Thymus (tissue), 14 donors: ENCODE measurements around the gene NEUROD4. TPM values are rescaled to one million over a fixed set of nuclear protein-coding genes. Genes with fewer than 3 reads are reported as not detected.

Experiments
- DNase-seq, 9 donors: peaks; one replicate each; pipeline ENCODE4 v3.0.0-alpha.2; 2013; ENCODE audit warnings: low spot score in 9 of 9, low read depth in 6 of 9, missing footprints in 1 of 9
- H3K27ac ChIP-seq, 2 donors: one replicate each; pipeline ENCODE4 v1.5.1; 2013; ENCODE audit warnings: control low read depth in 1 of 2, low read depth in 1 of 2, low read length in 1 of 2, mild to moderate bottlenecking in 1 of 2, moderate library complexity in 1 of 2
- H3K27me3 ChIP-seq, 2 donors: one replicate each; pipeline ENCODE4 v1.5.1; 2013; ENCODE audit warnings: low read length in 1 of 2; ENCODE audit not compliant: control insufficient read depth in 2 of 2, insufficient read depth in 1 of 2
- H3K36me3 ChIP-seq, 2 donors: one replicate each; pipeline ENCODE4 v1.5.1; 2013; ENCODE audit warnings: low read length in 1 of 2, mild to moderate bottlenecking in 1 of 2, moderate library complexity in 1 of 2; ENCODE audit not compliant: control insufficient read depth in 2 of 2, insufficient read depth in 2 of 2
- H3K4me1 ChIP-seq, 2 donors: one replicate each; pipeline ENCODE4 v1.5.1; 2013; ENCODE audit warnings: low read length in 2 of 2; ENCODE audit not compliant: control insufficient read depth in 2 of 2, insufficient read depth in 2 of 2
- H3K4me3 ChIP-seq, 2 donors: one replicate each; pipeline ENCODE4 v1.5.1; 2013; ENCODE audit warnings: low read length in 2 of 2, control low read depth in 1 of 2, mild to moderate bottlenecking in 1 of 2
- H3K9me3 ChIP-seq, 2 donors: one replicate each; pipeline ENCODE4 v1.5.1; 2013; ENCODE audit warnings: low read length in 1 of 2, mild to moderate bottlenecking in 1 of 2; ENCODE audit not compliant: control insufficient read depth in 2 of 2, insufficient read depth in 1 of 2
- WGBS: extraction: QIAGEN DNeasy Blood & Tissue Kit; methylation state at CpG from one replicate; pipeline ENCODE4 v1.1.7; 2013; 5-methylcytosine and 5-hydroxymethylcytosine counted together
- long read RNA-seq, 10 donors: transcript quantifications; one replicate each; lab custom pipeline, GENCODE V29; 2026
- polyA plus RNA-seq: library from polyadenylated mRNA; stranded (reverse); fragments of 200-250 nt; gene quantifications from one replicate; pipeline ENCODE4 v1.2.3, GENCODE V29; 2013
- total RNA-seq: library from RNA; stranded (reverse); fragments of 120-200 nt; gene quantifications from one replicate; pipeline ENCODE4 v1.2.4, GENCODE V29; 2013
- donor health status: healthy.

The NEUROD4 gene, protein sequence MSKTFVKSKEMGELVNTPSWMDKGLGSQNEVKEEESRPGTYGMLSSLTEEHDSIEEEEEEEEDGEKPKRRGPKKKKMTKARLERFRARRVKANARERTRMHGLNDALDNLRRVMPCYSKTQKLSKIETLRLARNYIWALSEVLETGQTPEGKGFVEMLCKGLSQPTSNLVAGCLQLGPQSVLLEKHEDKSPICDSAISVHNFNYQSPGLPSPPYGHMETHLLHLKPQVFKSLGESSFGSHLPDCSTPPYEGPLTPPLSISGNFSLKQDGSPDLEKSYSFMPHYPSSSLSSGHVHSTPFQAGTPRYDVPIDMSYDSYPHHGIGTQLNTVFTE
- total RNA-seq = 0.09 TPM
- polyA plus RNA-seq = 0.07 TPM
- long read RNA-seq, donor 1 = 0 reads
- long read RNA-seq, donor 2 = 0 reads
- long read RNA-seq, donor 3 = 0 reads
- long read RNA-seq, donor 4 = 0 reads
- long read RNA-seq, donor 5 = 0 reads
- long read RNA-seq, donor 6 = 0 reads
- long read RNA-seq, donor 7 = 0 reads
- long read RNA-seq, donor 8 = 0 reads
- long read RNA-seq, donor 9 = 0 reads
- long read RNA-seq, donor 10 = 0 reads

DNA sequence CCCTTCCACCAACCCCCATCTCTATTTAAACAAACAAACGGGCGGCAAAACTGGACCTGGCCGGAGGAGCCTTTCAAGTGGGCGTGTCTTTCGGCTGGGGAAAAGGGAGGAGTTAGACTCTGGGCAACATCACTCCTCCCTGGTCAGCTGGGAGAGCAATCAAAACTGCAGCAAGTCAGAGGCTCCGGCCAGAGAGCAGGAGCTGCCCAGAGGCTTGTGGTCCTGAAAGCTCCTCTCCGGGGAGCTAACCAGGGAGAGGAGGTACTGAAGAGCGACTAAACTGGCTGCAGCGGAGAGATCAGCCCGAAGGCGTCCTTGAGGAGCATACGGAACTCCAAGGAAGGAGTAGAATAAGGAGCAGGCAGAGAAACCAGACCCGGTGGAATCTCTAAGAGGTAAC, at the start of gene NEUROD4:
Gene NEUROD4, plus strand, starts transcription at position 191 of the 400 bp plus-strand sequence. CDS start 6,466 bp downstream, outside the sequence.
- no peaks in the 10 kb centered on the region for H3K4me1 ChIP-seq
- no peak within 1 kb of the TSS for H3K27ac ChIP-seq
- H3K36me3 ChIP-seq = no peaks in the 10 kb centered on the region
- DNase-seq = peak in 2 of 9 donors; percentile 11 to 14
- no peak within 1 kb of the TSS for H3K4me3 ChIP-seq
- peaks cover 0 to 36% of the 10 kb centered on the region in 2 donors for H3K27me3 ChIP-seq
- no peaks in the 10 kb centered on the region for H3K9me3 ChIP-seq
- WGBS = 7% methylated on average over 13 of the region's 13 CpGs

DNA sequence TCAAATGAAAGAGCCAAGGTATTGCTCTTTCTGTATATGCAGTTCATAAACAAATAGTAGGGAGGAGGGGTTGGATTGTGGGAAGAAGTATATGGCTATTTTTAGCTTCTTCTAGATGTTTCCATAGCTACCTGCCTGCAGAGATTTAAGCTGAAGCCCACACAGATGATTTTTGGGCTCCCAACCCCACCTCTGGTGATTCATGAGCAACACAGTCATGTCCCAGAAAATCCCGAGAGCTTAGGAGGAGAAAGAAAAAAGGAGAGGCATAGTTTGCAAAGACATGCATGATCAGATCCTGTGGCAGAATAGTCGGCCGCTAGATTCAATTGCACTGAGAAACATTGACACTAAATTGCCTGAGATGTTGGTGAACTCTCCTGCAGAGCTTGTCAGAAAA, 49.0 kb upstream of the NEUROD4 start:
- DNase-seq = no peak
- WGBS = 95% methylated on average over 3 of the region's 3 CpGs
- Histone ChIP-seq H3K36me3 (peaks cover 36 to 61% of the 10 kb centered on the region in 2 donors), H3K4me3 (no peak overlapping the region), H3K9me3 (no peaks in the 10 kb centered on the region), H3K27ac (no peak overlapping the region), H3K27me3 (no peaks in the 10 kb centered on the region), H3K4me1 (peaks cover 8 to 9% of the 10 kb centered on the region in 2 donors)

DNA sequence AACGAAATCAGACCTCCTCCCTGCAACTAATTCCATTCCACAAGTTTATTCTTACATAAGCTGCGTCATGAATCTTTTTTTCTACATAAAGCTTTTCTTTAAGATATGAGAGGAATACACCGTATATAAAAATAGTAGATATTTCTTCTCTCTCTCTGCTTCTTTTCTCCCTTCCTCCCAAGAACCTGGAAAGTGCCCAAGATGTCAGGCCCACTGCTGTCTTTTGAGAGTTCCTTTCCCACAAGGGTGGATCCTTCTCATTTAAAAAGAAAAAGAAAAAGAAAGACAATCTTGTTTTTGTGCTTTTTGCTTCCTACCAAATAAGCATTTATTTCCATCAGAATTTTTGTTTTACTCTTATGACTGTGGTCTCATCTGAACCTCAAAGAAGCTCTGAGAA, 46.2 kb upstream of the NEUROD4 start:
- Histone ChIP-seq H3K27ac (no peak overlapping the region), H3K4me3 (no peak overlapping the region), H3K27me3 (no peaks in the 10 kb centered on the region), H3K4me1 (peaks cover 8 to 17% of the 10 kb centered on the region in 2 donors), H3K9me3 (no peaks in the 10 kb centered on the region), H3K36me3 (peaks cover 22 to 48% of the 10 kb centered on the region in 2 donors)
- no peak for DNase-seq
- WGBS = 96% methylated on average over 3 of the region's 3 CpGs

DNA sequence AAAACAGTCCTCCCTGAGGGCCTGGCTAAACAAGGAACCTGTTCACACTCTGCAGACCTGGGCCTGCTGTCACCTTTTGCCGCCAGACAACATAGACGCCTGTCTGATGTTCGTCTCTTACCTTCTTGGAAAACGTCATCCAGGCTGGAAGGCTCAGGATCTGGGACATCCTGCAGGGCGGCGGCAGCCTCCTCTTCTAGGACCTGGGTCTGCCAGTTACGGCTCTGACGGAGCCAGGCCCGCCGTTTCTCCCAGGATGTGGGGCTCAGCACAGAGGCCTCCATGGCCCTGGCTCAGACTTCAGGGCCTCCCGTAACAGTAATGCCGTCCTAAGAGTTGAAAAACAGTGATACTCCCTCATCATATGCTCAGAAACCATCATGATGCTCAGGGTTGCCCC, 45.5 kb upstream of the NEUROD4 start:
- no peak overlapping the region for H3K4me3 ChIP-seq
- peaks cover 22 to 49% of the 10 kb centered on the region in 2 donors for H3K36me3 ChIP-seq
- peaks cover 10 to 21% of the 10 kb centered on the region in 2 donors for H3K4me1 ChIP-seq
- no peaks in the 10 kb centered on the region for H3K9me3 ChIP-seq
- 94% methylated on average over 12 of the region's 12 CpGs for WGBS
- no peak for DNase-seq
- H3K27ac ChIP-seq = no peak overlapping the region
- no peaks in the 10 kb centered on the region for H3K27me3 ChIP-seq

DNA sequence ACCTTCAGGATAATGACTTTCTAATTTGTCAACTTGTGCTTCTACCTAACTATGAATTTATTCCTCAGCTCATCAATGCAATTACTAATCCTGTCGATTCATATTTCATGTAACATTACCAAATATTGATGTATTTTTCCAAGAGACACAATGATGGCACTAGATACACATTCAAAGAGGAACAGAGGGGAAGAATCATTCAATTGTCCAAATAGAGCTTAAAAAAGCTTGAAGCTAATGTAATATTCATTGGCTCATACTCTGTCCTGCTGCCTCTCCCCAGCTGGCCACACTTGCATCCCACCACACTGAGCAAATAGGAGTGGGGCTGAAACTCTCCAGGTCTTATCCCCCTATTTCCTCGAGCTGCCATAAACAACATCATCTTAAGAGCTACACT, 44.5 kb upstream of the NEUROD4 start:
- Histone ChIP-seq H3K27me3 (no peaks in the 10 kb centered on the region), H3K4me1 (peaks cover 12 to 18% of the 10 kb centered on the region in 2 donors), H3K4me3 (no peak overlapping the region), H3K9me3 (no peaks in the 10 kb centered on the region), H3K36me3 (peaks cover 22 to 55% of the 10 kb centered on the region in 2 donors), H3K27ac (no peak overlapping the region)
- DNase-seq = no peak
- WGBS = 97% methylated on average over 2 of the region's 2 CpGs

DNA sequence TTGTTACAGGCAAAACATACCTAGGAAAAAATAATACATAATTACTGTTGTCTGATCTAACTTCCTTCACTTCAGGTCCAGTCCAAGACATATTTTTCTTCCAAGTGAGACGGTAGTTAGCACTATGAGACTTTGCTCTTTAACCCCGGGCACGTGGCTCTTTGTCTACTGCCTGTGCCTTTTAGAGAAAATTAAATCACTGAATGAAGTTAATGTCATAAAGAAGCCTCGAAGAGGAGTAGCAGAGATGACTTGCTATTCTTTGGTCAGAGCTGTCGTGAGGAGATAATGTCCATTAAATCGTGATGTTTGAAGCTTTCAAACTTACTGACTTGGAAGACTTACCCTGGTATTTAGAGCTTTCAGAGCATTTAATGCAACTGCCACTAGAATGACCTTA, 43.9 kb upstream of the NEUROD4 start:
- no peaks in the 10 kb centered on the region for H3K9me3 ChIP-seq
- 83% methylated on average over 6 of the region's 6 CpGs for WGBS
- H3K27ac ChIP-seq = no peak overlapping the region
- H3K4me3 ChIP-seq = no peak overlapping the region
- peaks cover 16 to 24% of the 10 kb centered on the region in 2 donors for H3K4me1 ChIP-seq
- no peaks in the 10 kb centered on the region for H3K27me3 ChIP-seq
- H3K36me3 ChIP-seq = peaks cover 16 to 49% of the 10 kb centered on the region in 2 donors
- no peak for DNase-seq

DNA sequence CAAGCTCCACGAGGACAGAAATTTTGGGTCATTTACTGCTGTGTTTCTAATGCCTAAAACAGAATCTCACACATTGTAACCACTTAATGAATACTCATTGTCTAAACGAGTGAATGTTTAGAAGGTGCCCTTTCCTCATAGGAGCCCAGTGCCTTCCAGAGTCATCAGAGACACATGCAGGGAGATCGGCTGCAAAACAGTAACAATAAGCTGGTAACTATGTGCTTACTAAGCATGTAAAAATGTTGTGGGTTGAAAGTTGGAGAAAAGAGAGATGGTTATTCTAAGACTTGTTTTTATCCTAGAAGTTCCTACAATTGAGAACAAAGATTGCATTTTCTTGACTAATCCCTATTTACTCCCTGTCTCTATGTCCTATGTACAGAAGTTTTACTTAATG, 42.6 kb upstream of the NEUROD4 start:
- Histone ChIP-seq H3K9me3 (no peaks in the 10 kb centered on the region), H3K4me3 (peak overlapping the region in 1 of 2 donors; percentile 35), H3K36me3 (peaks cover 18 to 47% of the 10 kb centered on the region in 2 donors), H3K27me3 (no peaks in the 10 kb centered on the region), H3K4me1 (peaks cover 24 to 32% of the 10 kb centered on the region in 2 donors), H3K27ac (peak overlapping the region in 1 of 2 donors; percentile 85)
- DNase-seq = no peak
- WGBS = 49% methylated on average over 3 of the region's 3 CpGs

DNA sequence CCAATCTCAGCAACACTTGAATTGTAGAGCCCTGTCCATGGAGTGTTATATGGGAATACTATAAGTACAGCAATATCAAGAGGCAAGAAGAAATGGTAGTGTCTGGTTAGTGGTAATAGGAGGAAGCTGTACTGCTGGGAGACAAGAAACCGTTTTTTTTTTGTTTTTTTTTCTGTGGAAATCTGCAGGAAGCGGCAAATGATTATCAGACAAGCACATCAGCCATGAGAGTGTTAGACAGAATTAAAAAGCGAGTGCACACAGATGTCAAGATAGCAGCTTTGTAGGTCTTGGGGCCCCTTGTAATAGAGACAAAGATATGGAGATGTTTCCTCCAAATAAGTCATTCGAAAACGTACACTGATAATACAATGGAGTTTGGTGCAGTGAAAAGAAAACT, 41.9 kb upstream of the NEUROD4 start:
- DNase-seq = peak in 3 of 9 donors; percentile 48 to 78 (median 53)
- Histone ChIP-seq H3K4me1 (peaks cover 28 to 32% of the 10 kb centered on the region in 2 donors), H3K9me3 (no peaks in the 10 kb centered on the region), H3K36me3 (peaks cover 17 to 40% of the 10 kb centered on the region in 2 donors), H3K27ac (peak overlapping the region; percentile 72 to 85), H3K27me3 (no peaks in the 10 kb centered on the region), H3K4me3 (peak overlapping the region; percentile 35 to 37)
- WGBS = 6% methylated on average over 5 of the region's 5 CpGs

DNA sequence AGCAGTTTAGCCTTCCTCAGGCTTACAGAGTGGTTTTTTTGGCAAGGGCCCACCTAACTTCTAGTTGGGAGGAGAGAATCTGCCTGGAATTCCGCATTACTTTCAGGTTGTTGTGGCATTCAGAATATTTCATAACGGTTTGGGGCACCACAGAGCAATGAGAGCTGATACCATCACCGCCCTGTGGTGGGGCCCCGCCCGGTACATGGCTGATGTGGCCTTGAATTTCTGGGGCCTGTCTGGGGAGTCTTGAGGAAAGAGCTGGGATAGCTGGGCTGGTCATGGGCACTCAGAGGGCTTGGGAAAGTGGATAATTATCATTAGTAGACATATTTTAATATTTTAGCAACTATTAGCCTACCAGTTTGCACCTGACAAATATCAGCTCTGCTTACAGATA, 39.4 kb upstream of the NEUROD4 start:
- 57% methylated on average over 5 of the region's 5 CpGs for WGBS
- DNase-seq = peak in 1 of 9 donors; percentile 50
- H3K9me3 ChIP-seq = no peaks in the 10 kb centered on the region
- H3K36me3 ChIP-seq = peaks cover 3 to 22% of the 10 kb centered on the region in 2 donors
- peak overlapping the region; percentile 61 to 85 for H3K27ac ChIP-seq
- peaks cover 37 to 40% of the 10 kb centered on the region in 2 donors for H3K4me1 ChIP-seq
- H3K27me3 ChIP-seq = no peaks in the 10 kb centered on the region
- peak overlapping the region; percentile 8 to 40 for H3K4me3 ChIP-seq
